HG02642 (cell line): Measurements from ENCODE around the gene KIF3B.
"Not testable (repeated sequence)": the region's sequence is repeated elsewhere in the genome, so short reads cannot be mapped to it uniquely, and the experiment has no call there.

ENCODE experiments used
- ATAC-seq: cut with Tn5 transposase; IDR thresholded peaks from one replicate; pipeline ENCODE4 v1.9.1; 2021; ENCODE audit warnings: mild to moderate bottlenecking; ENCODE audit not compliant: unreplicated experiment, poor library complexity

KIF3B gene

DNA sequence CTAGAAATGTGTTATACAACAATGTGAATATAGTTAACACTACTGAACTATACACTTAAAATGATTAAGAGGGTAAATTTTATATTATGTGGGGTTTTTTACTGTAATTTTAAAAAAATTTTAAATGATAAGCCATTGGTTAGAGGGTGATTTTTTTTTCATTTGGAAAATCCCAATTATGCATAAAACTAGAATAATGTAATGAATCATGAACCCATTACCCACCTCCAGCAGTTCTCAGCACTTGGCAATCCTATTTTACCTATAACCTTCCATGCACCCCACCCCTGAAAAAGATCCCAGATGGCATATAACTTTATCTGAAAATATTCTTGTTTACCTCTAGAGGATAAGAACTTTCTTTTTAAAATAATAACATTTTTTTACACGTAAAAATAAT is 13.7 kb downstream of the KIF3B start:
- ATAC-seq = no peak

GRCh38 chr20:32292548-32292947 is 15.1 kb downstream of the KIF3B start:
- no peak for ATAC-seq

DNA sequence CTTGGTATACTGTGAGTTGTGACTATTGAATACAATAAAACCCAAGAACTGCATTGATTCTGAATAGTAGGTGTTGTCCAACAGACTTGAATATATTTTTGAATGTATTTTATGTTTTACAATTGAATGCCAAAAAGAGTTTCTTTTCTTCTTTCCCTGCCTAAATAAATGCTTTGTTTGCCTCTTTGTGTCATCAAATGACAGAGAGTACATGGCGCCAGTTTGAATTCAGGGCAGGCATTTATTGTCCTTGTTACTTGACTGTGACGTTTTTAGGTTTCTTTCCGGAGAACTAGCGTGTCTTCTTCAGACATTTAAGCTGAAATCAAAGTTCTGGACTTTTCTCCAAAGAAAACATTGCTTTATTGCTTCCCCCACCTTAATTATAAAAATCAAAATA is 16.6 kb downstream of the KIF3B start:
- ATAC-seq = no peak

- ATAC-seq = no peak
These were observed 19.0 kb downstream of the KIF3B start for GRCh38 chr20:32296412-32296811.

DNA sequence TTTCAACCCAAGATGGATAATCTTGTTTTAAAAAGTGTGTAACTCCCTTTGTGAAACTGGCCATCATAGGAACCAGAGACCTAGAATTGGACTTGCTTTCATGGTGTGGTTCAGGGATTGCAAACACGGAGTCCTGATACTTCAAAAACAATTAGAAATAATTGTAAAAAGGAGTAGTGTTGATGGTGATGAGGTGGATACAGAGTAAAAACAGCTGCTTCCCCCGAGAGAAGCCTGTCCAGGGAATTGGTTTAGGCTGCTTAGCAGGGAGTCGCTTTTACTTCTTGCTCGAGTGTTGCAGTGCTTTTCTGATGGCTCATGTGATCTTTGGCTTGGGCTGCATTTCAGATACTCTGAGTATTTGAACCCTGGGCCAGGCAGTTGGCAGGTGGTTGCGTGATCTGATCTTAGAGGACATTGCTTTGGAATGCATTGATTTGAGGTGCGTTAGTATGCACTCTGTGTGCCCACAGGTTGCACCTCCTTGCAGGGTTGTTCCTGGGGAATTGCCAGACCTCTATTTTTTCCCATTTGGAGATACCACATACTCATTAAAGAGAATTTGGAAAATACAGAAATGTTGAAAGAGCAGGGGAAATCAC is 19.5 kb downstream of the KIF3B start:
- ATAC-seq = no peak

- no peak for ATAC-seq
These were observed 20.0 kb downstream of the KIF3B start for GRCh38 chr20:32297439-32297838.

DNA sequence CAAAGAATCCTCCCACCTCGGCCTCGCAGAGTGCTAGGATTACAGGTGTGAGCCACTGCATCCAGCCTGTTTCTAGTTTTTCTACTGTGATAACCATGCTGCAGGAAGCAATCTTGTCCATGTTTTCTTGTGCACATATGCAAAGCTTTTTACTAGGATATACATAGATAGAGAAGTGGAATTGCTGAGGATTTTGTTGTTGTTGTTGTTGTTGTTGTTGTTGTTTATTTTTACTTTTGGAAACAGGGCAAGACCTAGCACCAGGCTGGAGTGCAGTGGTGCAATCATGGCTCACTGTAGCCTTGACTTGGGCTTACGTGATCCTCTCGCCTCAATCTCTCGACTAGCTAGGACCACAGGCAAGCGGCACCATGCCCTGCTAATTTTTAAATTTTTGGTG is 23.2 kb downstream of the KIF3B start:
- ATAC-seq = no peak

- no peak for ATAC-seq
These were observed 24.5 kb downstream of the KIF3B start for GRCh38 chr20:32301719-32302506.

DNA sequence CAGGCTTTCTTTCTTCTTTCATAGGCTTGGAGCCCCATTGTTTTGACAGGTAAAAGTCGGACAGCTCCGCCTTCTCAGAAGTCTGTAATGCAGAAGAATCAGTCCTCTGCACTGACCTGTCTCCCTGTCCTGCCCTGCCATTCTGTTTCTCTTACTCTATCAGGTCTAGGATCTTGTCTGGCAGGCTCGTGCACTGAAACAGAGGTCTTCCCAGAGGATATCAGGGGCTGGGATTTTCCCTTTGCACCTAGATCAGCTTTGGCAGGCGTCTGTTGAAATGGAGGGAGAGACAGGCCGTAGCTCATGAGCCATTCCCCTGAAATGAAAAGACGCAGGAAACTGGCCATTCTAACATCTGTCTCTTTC is 25.0 kb downstream of the KIF3B start:
- ATAC-seq = no peak

DNA sequence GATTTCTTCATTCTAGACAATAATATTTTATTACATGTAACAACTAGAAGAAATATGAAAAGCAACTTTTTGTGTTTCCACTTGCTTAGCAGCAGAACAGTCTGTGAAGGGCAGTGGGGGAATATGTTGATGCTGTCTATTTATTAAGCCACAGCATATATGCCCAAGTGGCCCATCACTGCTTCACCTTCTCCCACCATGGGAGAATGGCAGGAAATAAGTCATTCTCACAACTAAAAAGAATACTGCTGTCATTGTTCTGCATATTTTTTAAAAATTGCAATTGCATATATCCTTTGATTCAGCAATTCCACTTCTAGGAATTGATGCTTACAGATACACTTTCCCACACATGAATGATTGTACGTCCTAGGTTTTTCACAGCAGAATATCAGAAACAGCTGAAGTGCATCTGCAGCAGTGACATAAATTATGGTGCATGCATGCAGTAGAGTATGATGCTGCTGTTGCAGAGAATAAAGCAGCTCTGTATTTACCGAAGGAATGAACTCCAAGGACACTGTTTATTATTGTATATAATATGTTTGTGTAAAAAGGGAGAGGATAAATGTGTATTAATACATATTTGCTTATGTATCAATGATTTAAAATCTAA is 26.8 kb downstream of the KIF3B start:
- ATAC-seq = no peak

DNA sequence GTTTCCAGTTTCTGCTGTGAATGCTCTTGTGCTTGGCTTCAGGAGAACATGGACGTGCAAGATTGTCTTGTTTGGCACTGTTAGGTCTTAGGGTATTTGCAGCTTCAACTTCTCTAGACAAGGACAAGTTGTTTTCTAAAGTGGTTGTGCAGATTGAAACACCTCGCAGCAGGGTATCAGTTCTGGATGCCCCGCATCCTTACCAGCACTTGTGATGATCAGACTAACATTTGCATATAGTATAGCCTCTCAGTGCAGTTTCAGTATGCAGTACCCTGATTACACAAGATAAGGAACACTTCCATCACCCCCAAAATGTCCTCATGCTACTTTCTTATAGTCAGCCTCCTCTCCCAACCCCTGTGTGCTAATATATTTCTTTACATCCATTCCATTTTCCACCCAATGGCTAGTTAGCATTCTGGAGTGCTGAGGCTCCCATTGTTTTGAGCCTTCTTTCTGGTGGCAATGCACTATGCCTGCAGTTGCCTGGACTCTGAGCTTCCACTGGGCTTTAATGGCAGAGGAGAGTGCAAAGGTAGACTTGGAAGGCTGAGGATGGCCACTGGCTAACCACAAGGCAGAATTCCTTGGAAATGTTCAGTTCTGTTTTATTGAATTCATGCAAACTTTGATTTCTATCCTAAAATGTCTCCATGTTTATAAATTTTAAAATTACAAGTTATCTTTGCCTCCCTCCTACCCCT is 35.4 kb downstream of the KIF3B start:
- ATAC-seq = no peak

GRCh38 chr20:32314768-32315167 is 37.3 kb downstream of the KIF3B start:
- ATAC-seq = no peak

- ATAC-seq = no peak
These were observed 37.9 kb downstream of the KIF3B start for GRCh38 chr20:32315399-32315798.

DNA sequence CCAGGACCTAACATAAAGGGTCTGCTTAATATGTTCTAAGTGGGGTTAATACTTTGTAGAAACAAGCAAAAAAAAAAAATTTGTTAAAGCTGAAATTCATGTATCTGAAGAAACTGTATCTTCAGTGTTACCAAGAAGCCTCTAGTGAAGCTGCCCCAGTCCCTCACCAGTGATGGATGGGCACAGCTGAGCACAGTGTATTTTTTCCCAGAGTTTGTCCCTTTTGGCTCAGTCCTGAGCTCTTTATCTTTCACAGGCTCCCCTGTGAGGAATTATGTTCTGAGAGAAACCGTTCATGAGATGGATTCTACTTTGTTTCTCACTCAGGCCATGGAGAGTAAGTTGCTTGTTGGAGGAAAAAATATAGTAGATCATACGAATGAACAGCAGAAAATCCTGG is 38.4 kb downstream of the KIF3B start:
- no peak for ATAC-seq

DNA sequence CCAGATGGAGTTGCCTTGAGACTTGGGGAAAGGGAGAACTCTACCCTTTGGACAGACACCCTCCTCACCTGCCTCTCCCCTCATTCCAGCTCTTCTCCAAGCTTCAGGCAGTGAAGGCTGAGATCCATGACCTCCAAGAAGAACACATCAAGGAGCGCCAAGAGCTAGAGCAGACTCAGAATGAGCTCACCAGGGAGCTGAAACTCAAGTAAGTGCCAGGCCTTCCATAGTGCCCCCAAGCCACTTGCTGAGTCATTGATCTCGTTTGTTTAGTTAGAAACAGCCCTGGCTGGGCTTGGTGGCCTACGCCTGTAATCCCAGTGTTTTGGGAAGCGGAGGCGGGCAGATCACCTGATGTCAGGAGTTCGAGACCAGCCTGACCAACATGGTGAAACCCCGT is 39.2 kb downstream of the KIF3B start:
- ATAC-seq = no peak

GRCh38 chr20:32319100-32319499 is 41.6 kb downstream of the KIF3B start:
- no peak for ATAC-seq

GRCh38 chr20:32320305-32320704 is 42.9 kb downstream of the KIF3B start:
- ATAC-seq = no peak

DNA sequence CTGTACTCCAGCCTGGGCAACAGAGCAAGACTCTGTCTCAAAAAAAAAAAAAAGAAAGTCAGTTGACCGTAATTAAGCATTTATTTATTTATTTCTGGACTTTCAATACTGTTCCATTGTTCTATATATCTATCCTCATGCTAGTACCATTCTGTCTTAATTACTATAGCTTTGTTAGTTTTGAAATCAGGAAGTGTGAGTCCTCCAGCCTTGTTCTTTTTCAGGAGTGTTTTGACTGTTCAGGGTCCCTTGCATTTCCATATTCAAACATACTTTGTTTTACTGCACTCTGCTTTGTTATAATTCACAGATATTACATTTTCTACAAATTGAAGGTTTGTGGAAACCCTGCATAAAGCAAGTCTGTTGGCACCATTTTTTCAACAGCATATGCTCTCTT is 43.9 kb downstream of the KIF3B start:
- no peak for ATAC-seq

GRCh38 chr20:32322260-32322659 is 44.8 kb downstream of the KIF3B start:
- ATAC-seq = not testable (repeated sequence)

DNA sequence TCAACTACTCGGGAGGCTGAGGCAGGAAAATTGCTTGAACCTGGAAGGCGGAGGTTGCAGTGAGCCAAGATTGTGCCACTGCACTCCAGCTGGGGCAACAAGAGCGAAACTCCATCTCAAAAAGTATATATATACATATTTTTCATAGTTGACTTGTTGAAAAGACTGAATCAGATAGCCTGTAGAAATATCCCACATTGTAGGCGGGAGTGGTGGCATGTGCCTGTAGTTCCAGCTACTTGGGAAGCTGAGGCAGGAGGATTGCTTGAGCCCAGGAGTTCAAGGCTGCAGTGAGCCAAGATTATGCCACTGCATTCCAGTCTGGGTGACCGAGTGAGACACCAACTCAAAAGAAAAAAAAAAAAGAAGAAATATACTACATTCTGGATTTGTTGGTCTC is 46.3 kb downstream of the KIF3B start:
- ATAC-seq = not testable (repeated sequence)
